Measurements from ENCODE around the gene CLIP1.
"Not testable (repeated sequence)": the region's sequence is repeated elsewhere in the genome, so short reads cannot be mapped to it uniquely, and the experiment has no call there.

Gene CLIP1

GRCh38 chr12:122385171-122386016 is 37.1 kb downstream of the CLIP1 start:
- no peak for TF ChIP-seq CTCF (IDR thresholded peaks at IDR 0.05; ENCODE audit: low read depth, low read length, poor library complexity, severe bottlenecking)
- TF ChIP-seq EZH2phosphoT487 (IDR thresholded peaks at IDR 0.05; ENCODE audit: borderline replicate concordance, low read length): no peak
- H3F3A ChIP-seq (ENCODE audit: control insufficient read depth, insufficient read depth): no peaks in the 10 kb centered on the region
- H3K4me3 ChIP-seq (ENCODE audit: low read length): no peak overlapping the region
- H3K27me3 ChIP-seq (ENCODE audit: control insufficient read depth, low read length): no peaks in the 10 kb centered on the region
- no peak overlapping the region for H3K27ac ChIP-seq (ENCODE audit: low read depth, low read length)
- no peaks in the 10 kb centered on the region for H3K36me3 ChIP-seq (ENCODE audit: control insufficient read depth, low read length)
- H3K4me1 ChIP-seq (ENCODE audit: control insufficient read depth, low read length): peaks cover 4% of the 10 kb centered on the region; the same call in 1 of the 2 replicates
- no peaks in the 10 kb centered on the region for H3K79me2 ChIP-seq (ENCODE audit: control insufficient read depth, low read length)
- H3K9me3 ChIP-seq (ENCODE audit: control insufficient read depth, insufficient read depth, low read length): no peaks in the 10 kb centered on the region
- H4K20me1 ChIP-seq (ENCODE audit: control insufficient read depth, insufficient read depth, low read depth, low read length): no peaks in the 10 kb centered on the region
- no peaks in the 10 kb centered on the region for H3K9me2 ChIP-seq (replicated peaks; ENCODE audit: control insufficient read depth, low read length)
- H3K4me2 ChIP-seq (ENCODE audit: low read length): no peak overlapping the region

GRCh38 chr12:122382919-122383350 is 39.5 kb downstream of the CLIP1 start:
- Histone ChIP-seq H3K27me3 (ENCODE audit: control insufficient read depth, low read length) (no peaks in the 10 kb centered on the region), H3K36me3 (ENCODE audit: control insufficient read depth, low read length) (peaks cover 5% of the 10 kb centered on the region; the same call in 1 of the 2 replicates)

GRCh38 chr12:122381021-122381420 is 41.4 kb downstream of the CLIP1 start:
- Histone ChIP-seq H3F3A (ENCODE audit: control insufficient read depth, insufficient read depth) (no peaks in the 10 kb centered on the region), H3K27ac (ENCODE audit: low read depth, low read length) (no peak overlapping the region), H3K4me3 (ENCODE audit: low read length) (no peak overlapping the region), H3K4me1 (ENCODE audit: control insufficient read depth, low read length) (peaks cover 4% of the 10 kb centered on the region; the same call in 1 of the 2 replicates), H3K9me3 (ENCODE audit: control insufficient read depth, insufficient read depth, low read length) (no peaks in the 10 kb centered on the region), H3K4me2 (ENCODE audit: low read length) (no peak overlapping the region), H3K79me2 (ENCODE audit: control insufficient read depth, low read length) (no peaks in the 10 kb centered on the region), H3K27me3 (ENCODE audit: control insufficient read depth, low read length) (no peaks in the 10 kb centered on the region), H3K9me2 (replicated peaks; ENCODE audit: control insufficient read depth, low read length) (no peaks in the 10 kb centered on the region), H4K20me1 (ENCODE audit: control insufficient read depth, insufficient read depth, low read depth, low read length) (no peaks in the 10 kb centered on the region), H3K36me3 (ENCODE audit: control insufficient read depth, low read length) (peaks cover 12% of the 10 kb centered on the region)
- TF ChIP-seq CTCF (IDR thresholded peaks at IDR 0.05; ENCODE audit: low read depth, low read length, poor library complexity, severe bottlenecking): no peak
- TF ChIP-seq EZH2phosphoT487 (IDR thresholded peaks at IDR 0.05; ENCODE audit: borderline replicate concordance, low read length): no peak

More at GRCh38 chr12:122382919-122383350, 39.5 kb downstream of the CLIP1 start:
- no peak overlapping the region for H3K27ac ChIP-seq (ENCODE audit: low read depth, low read length)
- H3K9me2 ChIP-seq (replicated peaks; ENCODE audit: control insufficient read depth, low read length): no peaks in the 10 kb centered on the region
- no peaks in the 10 kb centered on the region for H3F3A ChIP-seq (ENCODE audit: control insufficient read depth, insufficient read depth)
- no peaks in the 10 kb centered on the region for H4K20me1 ChIP-seq (ENCODE audit: control insufficient read depth, insufficient read depth, low read depth, low read length)
- H3K4me1 ChIP-seq (ENCODE audit: control insufficient read depth, low read length): peaks cover 4% of the 10 kb centered on the region; the same call in 1 of the 2 replicates
- no peak overlapping the region for H3K4me3 ChIP-seq (ENCODE audit: low read length)
- TF ChIP-seq EZH2phosphoT487 (IDR thresholded peaks at IDR 0.05; ENCODE audit: borderline replicate concordance, low read length) (no peak), CTCF (IDR thresholded peaks at IDR 0.05; ENCODE audit: low read depth, low read length, poor library complexity, severe bottlenecking) (no peak)
- H3K79me2 ChIP-seq (ENCODE audit: control insufficient read depth, low read length): no peaks in the 10 kb centered on the region
- H3K4me2 ChIP-seq (ENCODE audit: low read length): no peak overlapping the region
- H3K9me3 ChIP-seq (ENCODE audit: control insufficient read depth, insufficient read depth, low read length): no peaks in the 10 kb centered on the region

GRCh38 chr12:122376751-122377150 is 45.7 kb downstream of the CLIP1 start:
- H3K4me3 ChIP-seq (ENCODE audit: low read length); H3K27ac ChIP-seq (ENCODE audit: low read depth, low read length); H4K20me1 ChIP-seq (ENCODE audit: control insufficient read depth, insufficient read depth, low read depth, low read length); H3K9me3 ChIP-seq (ENCODE audit: control insufficient read depth, insufficient read depth, low read length); H3K79me2 ChIP-seq (ENCODE audit: control insufficient read depth, low read length); H3K4me2 ChIP-seq (ENCODE audit: low read length); H3K27me3 ChIP-seq (ENCODE audit: control insufficient read depth, low read length); H3K9me2 ChIP-seq (replicated peaks; ENCODE audit: control insufficient read depth, low read length); H3K4me1 ChIP-seq (ENCODE audit: control insufficient read depth, low read length); H3F3A ChIP-seq (ENCODE audit: control insufficient read depth, insufficient read depth): not testable (repeated sequence)
- H3K36me3 ChIP-seq (ENCODE audit: control insufficient read depth, low read length): peaks cover 12% of the 10 kb centered on the region
